Tibial nerve (tissue), 4 donors: ENCODE data around the gene STAM.

Experiments used
- EP300 ChIP-seq, 2 donors: sonication (generic); formaldehyde crosslinking; IDR thresholded peaks; one replicate each; pipeline ENCODE4 v1.6.1; 2017; ENCODE audit warnings: antibody characterized with exemption in 2 of 2, mild to moderate bottlenecking in 1 of 2
- POLR2A ChIP-seq, 2 donors: fragments of 450-650 bp; IDR thresholded peaks; one replicate each; pipeline ENCODE4 v1.6.1; 2017; ENCODE audit warnings: antibody characterized with exemption in 2 of 2, mild to moderate bottlenecking in 2 of 2, moderate library complexity in 2 of 2
- TF ChIP-seq, protein P1 (sequence below), 5 experiments: fragments of 200-600 bp in 3 of 5; fragments of 450-650 bp in 2 of 5; sonication (generic) in 3 of 5; IDR thresholded peaks; one replicate each; pipeline ENCODE4 v1.5.1; 2016 to 2019; ENCODE audit warnings: antibody characterized with exemption in 5 of 5, mild to moderate bottlenecking in 3 of 5, moderate library complexity in 2 of 5

DNA sequence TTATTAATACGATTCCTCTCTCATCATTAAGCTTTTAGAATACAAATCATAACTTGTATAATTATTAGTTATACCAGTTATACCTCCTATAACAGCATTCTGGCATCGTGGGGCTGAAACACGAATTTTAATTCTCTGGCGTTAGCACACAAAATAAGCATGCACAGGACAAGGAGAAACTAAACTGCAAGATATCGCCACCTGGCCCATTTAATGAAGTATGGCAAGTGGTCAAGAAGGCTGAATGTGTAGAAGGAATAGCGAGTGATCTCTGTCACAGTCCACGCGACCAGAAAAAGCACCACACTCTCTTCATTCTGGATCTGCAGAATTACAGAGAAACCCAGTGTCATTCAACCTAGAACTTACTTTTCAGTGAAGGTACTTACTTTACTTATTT lies 44.9 kb upstream of the STAM start:
- TF ChIP-seq, protein P1, sequence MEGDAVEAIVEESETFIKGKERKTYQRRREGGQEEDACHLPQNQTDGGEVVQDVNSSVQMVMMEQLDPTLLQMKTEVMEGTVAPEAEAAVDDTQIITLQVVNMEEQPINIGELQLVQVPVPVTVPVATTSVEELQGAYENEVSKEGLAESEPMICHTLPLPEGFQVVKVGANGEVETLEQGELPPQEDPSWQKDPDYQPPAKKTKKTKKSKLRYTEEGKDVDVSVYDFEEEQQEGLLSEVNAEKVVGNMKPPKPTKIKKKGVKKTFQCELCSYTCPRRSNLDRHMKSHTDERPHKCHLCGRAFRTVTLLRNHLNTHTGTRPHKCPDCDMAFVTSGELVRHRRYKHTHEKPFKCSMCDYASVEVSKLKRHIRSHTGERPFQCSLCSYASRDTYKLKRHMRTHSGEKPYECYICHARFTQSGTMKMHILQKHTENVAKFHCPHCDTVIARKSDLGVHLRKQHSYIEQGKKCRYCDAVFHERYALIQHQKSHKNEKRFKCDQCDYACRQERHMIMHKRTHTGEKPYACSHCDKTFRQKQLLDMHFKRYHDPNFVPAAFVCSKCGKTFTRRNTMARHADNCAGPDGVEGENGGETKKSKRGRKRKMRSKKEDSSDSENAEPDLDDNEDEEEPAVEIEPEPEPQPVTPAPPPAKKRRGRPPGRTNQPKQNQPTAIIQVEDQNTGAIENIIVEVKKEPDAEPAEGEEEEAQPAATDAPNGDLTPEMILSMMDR (IDR thresholded peaks at IDR 0.05): no peak
- TF ChIP-seq POLR2A (IDR thresholded peaks at IDR 0.05) (no peak), EP300 (IDR thresholded peaks at IDR 0.05) (no peak)
